ENCODE results near the gene EPB41L1.

The EPB41L1 gene

GRCh38 chr20:36154700-36155628, at the start of gene EPB41L1:
TSS of gene EPB41L1 (plus strand) at chr20:36154740. CDS start at chr20:36173778, 19,038 bp downstream.
- DNase-seq (ENCODE audit: low read depth) = no peak

- no peak for DNase-seq (ENCODE audit: low read depth)
These were observed 49.7 kb upstream of the EPB41L1 start for GRCh38 chr20:36104856-36105255.

- DNase-seq (ENCODE audit: low read depth) = no peak
These were observed 48.8 kb upstream of the EPB41L1 start for GRCh38 chr20:36105711-36106226.

- no peak for DNase-seq (ENCODE audit: low read depth)
These were observed 47.9 kb upstream of the EPB41L1 start for GRCh38 chr20:36106606-36107005.

GRCh38 chr20:36107881-36108280, 46.7 kb upstream of the EPB41L1 start:
- no peak for DNase-seq (ENCODE audit: low read depth)

GRCh38 chr20:36109251-36109947, 45.1 kb upstream of the EPB41L1 start:
- DNase-seq (ENCODE audit: low read depth) = no peak

GRCh38 chr20:36110994-36111393, 43.5 kb upstream of the EPB41L1 start:
- no peak for DNase-seq (ENCODE audit: low read depth)

- DNase-seq (ENCODE audit: low read depth) = no peak
These were observed 42.4 kb upstream of the EPB41L1 start for GRCh38 chr20:36112112-36112511.

- no peak for DNase-seq (ENCODE audit: low read depth)
These were observed 41.5 kb upstream of the EPB41L1 start for GRCh38 chr20:36113036-36113435.

GRCh38 chr20:36113566-36114250, 40.8 kb upstream of the EPB41L1 start:
- DNase-seq (ENCODE audit: low read depth) = no peak

- DNase-seq (ENCODE audit: low read depth) = no peak
These were observed 39.8 kb upstream of the EPB41L1 start for GRCh38 chr20:36114707-36115106.

- DNase-seq (ENCODE audit: low read depth) = no peak
These were observed 38.6 kb upstream of the EPB41L1 start for GRCh38 chr20:36115925-36116324.

GRCh38 chr20:36116807-36117441, 37.6 kb upstream of the EPB41L1 start:
- no peak for DNase-seq (ENCODE audit: low read depth)

GRCh38 chr20:36117638-36118037, 36.9 kb upstream of the EPB41L1 start:
- no peak for DNase-seq (ENCODE audit: low read depth)

GRCh38 chr20:36118371-36118770, 36.2 kb upstream of the EPB41L1 start:
- no peak for DNase-seq (ENCODE audit: low read depth)

GRCh38 chr20:36119537-36119936, 35.0 kb upstream of the EPB41L1 start:
- DNase-seq (ENCODE audit: low read depth) = no peak

GRCh38 chr20:36120241-36120640, 34.3 kb upstream of the EPB41L1 start:
- no peak for DNase-seq (ENCODE audit: low read depth)

GRCh38 chr20:36120991-36121390, 33.5 kb upstream of the EPB41L1 start:
- no peak for DNase-seq (ENCODE audit: low read depth)

GRCh38 chr20:36121981-36122930, 32.3 kb upstream of the EPB41L1 start:
- DNase-seq (ENCODE audit: low read depth) = no peak

GRCh38 chr20:36122931-36123288, 31.6 kb upstream of the EPB41L1 start:
- DNase-seq (ENCODE audit: low read depth) = no peak

GRCh38 chr20:36125097-36125496, 29.4 kb upstream of the EPB41L1 start:
- DNase-seq (ENCODE audit: low read depth) = no peak

All from stimulated activated CD8-positive, alpha-beta memory T cell treated with anti-CD3 and anti-CD28 coated beads, Interleukin-15, amount 100 ng/mL, for 1 hour (primary cell).